HG03575 (cell line): ENCODE measurements around the gene RGS7BP.

Experiments used
- ATAC-seq: cut with Tn5 transposase; IDR thresholded peaks from one replicate; pipeline ENCODE4 v1.9.1; 2021; ENCODE audit not compliant: unreplicated experiment, insufficient number of reproducible peaks, low FRiP score; ENCODE audit errors: extremely low read depth

The RGS7BP gene

DNA sequence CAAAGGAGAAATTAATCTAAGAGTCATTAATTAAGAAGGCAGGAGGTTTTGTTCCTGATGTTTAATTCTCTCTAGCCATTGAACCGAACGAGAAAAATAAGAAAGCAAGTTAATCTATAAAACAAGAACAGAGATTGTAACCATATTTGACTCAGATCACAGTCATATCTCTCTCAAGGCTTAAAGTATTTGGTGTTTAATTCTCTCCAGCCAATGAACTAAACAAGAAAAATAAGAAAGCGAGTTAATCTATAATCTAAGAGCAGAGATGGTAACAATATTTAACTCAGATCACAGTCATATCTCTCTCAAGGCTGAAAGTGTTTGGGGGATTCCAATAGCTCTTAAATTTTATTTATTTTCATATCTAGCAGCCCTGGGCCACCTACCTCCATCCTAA lies 110.1 kb downstream of the RGS7BP start:
- ATAC-seq, result peak; percentile 43

DNA sequence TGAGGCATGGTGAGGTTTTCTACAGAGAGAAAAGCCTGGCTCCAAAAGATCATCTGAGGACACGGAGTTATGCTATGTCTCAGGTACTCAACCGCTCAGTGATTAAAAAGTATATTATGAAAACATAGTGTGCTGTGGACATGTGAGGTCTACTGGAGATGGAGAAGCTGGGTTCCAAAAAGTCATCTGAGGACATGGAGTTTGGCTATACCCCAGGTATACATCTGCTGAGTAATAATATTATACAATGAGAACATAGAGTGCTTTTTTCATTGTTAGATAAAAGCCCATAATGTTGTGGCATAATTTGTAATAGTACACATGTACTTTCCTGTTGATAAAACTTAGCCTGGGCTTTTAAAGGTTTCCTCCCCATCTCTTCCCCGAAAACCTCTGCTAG lies 113.8 kb downstream of the RGS7BP start:
- ATAC-seq, result no peak

DNA sequence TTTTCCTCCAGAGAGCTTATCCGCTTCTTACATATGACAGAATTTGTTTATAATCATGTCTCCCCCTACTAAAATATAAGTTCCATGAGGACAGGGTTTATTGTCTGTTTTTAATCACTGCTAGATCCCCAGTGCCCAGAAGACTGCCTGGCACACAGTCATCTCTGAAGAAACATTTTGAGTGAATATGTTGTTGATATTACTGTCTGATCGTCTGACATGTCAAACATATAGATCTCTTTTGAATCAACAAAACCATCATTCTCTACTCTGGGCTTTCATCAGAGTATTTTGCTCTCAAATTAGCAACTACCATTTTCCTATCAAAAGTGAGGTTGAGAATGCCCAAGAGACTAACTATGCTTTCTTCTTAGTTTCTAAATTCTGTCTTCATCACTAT lies 117.2 kb downstream of the RGS7BP start:
- no peak for ATAC-seq

DNA sequence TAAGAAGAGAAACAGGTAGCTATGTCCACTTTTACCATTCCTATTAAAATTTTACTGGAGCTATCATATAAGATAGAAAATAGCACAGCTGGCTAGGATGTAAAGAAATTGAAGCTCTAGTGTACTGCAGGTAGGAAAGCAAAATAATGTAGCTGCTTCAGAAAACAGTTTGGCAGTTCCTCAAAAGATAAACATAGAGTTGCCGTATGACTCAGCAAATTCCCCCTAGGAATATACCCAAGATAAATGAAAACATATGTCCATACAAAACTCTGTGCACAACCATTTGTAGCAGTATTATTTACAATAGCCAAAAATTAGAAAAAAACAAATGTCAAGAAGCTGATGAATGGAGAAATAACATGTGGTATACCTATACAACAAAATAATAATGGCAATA lies 119.9 kb downstream of the RGS7BP start:
- no peak for ATAC-seq

DNA sequence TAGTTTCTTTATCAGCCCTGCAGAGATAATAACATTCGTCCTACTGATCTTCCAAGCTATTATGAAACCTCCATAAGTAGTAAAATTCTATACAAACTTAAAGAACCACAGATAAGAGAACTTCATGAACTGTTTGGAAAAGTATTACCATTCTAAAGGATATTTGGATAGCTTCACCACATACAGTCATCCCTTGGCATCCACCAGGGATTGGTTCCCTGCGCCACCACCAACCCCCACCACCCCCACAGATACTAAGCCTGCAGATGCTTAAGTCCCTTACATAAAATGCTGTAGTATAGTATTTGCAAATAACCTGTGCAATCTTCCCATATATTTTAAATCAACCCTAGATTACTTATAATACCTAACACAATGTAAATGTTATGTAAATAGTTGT lies 123.1 kb downstream of the RGS7BP start:
- ATAC-seq, result no peak

DNA sequence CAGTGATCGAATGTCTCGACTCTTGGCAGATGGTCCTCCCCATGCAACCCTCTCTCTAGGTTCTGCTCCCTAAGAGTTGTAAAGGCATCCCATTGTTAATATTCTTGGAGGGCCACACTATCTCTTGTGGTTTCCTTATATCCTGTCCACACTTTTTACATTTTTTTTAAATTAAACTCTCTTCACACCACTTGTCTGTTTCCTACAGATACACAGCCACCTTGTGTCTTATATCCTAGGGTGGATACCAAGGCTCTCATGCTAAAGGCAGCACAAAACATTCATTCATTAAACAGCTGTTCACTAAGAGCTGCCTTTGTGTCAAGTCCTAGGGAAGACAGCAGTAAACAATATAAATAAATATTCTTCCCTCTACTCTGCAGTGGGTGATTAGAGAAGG lies 124.0 kb downstream of the RGS7BP start:
- no peak for ATAC-seq

DNA sequence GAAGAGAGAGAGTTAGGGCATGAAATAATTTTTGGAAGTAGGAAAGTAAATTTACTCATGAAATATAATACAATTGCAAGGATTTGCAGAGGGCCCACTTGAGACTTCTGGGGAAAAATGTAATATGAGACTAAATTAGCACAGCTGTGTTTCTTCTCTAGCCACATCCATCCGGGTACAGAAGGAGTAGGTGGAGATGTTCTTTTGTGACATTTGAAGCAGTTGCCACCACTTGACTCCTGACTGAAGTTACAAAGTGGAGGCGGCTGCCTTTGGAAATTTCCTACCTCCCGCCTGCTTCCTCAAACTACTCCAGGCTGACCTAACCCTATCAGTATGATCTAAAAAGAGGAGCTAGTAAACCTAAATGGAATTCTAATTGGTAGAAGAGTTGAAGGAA lies 126.4 kb downstream of the RGS7BP start:
- ATAC-seq, result no peak

DNA sequence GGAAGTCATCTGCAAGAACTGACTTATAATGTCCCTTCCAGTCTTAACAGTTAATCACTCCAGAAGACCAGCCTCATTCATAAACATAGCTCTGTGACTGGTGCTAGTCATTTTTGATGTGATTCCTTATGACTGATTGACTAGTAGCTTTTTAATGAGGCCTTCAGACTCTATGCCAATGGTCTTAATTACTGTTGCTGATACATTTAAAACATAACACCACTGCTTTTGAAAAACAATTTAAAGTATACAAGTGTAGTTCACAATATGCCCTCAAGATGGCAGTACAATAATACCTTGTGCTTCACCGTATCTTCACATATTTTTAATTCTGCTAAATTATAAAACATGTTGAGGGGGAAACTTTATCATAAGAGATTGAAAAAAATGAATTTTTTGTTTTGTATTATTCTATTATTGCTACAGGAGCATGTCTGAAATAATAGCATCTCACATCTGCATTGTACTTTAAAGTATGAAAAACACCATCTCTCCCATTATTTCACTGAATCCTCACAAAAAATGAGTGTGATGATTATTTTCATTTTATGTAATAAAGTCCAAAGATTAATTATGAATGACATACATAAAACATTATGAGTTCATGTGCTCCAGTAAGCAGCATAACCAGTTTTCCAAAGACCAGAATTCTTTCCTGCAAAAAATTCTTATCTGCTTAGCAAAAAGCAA lies 129.3 kb downstream of the RGS7BP start:
- no peak for ATAC-seq

DNA sequence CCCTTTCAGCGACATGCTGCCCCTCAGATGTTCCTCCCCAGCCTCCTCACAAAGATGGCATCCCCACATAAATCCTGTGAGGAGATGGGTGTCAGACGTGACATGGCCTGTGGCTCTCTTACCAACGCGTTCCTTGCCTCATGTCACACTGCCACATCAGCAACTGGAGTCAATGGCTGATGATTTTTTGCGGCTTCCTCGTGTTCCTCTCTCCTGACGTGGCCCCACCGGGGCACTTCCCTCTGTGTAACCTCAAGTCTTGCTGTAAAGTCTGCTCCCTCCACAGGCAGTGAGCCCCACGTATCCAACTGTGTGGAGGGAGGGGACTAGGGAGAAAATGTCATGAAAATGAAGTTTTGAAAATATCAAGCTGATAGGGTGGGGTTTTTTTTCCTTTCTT lies 131.3 kb downstream of the RGS7BP start:
- no peak for ATAC-seq

DNA sequence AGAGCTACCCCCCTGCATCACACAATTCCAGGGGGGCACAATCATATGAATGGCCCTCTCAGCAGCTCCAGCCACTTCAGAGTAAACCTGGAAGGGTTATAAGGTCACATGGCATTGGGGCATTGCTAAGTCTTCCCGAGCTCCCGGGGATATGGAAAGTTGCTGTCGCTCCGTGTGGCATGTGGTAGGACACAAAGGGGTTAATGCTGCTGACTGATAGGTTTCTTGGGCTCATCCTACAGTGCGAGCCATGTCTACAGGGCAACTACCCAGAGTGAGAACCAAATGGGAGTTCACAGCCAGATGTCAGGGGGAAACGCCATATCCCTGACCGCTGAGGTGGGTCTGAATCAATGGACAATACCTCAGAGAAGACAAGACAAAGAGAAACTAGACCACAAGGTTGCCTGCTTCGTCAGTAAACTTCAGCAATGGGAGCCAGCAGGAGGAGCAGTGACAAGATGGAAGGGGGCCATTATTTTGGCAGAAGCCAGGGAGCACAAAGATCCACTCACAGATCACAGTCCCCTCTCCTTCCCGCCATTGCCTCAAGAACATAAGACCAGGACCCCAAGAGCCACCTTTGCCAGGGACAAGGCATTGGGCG lies 132.1 kb downstream of the RGS7BP start:
- ATAC-seq, result no peak

DNA sequence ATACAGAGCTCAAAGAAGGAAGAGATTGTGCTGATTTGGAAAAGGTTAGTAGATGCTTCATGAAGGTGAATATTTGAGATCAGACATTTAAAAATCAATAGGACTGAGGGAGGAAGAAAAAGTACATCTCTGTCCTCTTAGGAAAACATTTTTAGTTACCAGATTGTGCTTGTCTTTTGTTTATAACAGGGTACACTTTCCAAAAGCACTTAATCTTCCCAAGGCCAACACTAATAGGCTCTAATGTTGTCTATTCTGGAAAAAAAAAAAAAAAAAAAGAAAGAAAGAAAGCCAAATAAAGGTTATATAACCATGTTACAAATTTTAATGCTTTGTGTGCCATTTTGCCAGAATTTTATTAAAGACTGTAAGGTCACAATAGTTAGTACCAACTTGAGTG lies 139.0 kb downstream of the RGS7BP start:
- no peak for ATAC-seq

DNA sequence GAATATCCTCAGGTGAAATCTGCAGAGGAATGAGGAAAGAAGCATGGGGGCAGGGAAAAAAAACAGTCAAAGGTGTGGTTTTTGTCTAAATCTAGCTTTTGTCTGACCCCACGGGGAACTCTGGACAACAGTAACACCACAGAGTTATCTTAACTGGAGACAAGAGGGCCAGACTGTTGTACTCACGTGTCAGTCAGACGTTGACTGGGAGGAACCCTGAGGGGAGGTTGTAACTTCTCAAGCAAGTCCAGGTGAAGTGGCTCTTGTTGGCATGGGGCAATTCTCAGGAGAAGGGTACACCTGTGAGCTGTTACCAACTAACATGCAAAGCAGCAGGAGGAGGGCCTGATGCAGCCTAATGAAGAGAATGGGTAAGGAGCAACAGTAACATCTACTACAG lies 140.4 kb downstream of the RGS7BP start:
- ATAC-seq, result no peak

DNA sequence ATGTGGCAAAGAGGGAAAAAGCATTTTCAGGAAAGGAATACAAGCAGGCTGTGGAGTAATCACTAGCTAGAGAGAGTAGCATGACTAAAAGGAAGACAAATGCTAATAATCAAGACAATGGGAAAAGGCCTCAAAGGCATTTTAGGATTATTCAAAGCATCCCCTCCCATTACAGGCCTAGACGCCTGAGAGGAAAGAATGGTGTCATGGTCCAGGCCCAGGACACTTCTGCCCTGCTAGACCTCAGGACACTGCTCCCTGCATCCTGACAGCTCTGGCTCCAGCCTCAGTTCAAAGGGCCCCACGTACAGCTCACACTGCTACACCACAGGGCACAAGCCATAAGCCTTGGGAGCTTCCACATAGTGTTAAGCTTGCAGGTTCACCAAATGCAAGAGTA lies 143.7 kb downstream of the RGS7BP start:
- no peak for ATAC-seq

DNA sequence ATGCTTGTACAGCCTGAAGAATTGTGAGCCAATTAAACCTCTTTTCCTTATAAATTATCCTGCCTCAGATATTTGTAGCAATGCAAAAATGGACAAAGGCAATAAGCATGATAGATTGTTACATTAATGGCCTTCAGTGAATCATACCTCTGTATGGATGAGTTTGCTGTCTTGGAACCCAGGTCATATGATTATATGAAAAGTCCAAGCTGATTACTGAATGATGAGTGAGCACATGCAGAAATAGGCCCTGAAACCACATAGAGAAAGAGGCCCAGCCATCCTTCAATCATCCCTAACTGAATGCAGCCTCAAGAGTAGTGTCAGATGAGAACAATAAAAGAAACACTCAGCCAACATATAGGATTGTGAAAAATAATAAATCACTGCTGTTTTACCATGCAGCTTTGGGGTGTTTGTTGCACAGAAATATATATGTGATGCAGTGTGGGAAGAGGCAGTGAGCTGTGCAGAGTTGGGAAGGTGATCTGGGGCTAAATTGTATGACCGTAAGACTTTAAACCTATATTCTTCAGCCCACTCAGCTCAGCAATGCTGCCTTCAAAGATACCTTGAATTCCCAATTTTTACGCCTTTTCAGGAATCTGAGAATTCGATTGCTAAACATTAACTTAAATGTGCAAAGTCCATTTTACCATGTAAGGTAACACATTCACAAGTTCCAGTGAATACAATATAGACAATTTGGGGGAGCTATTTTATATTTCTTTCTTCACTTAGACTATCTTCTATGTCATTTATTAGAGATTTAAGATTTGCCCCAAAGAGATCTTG lies 148.1 kb downstream of the RGS7BP start:
- no peak for ATAC-seq

DNA sequence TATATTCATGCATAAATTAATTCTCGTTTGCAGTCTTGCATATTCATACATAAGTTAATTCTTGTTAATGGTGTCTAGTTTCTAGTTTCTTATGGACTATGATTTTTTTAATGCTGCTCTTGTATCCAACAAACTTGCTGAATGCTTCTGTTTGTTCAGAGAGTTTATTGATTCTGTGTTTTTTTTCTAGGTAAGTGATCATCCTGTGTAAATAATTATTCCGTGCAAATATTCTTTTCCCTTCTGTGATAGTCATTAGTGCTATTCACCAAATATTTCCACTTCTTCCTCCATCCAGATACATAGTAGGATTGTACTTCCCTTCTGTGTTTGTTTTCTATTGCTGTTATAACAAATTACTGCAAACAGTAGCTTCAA lies 148.7 kb downstream of the RGS7BP start:
- ATAC-seq, result no peak

DNA sequence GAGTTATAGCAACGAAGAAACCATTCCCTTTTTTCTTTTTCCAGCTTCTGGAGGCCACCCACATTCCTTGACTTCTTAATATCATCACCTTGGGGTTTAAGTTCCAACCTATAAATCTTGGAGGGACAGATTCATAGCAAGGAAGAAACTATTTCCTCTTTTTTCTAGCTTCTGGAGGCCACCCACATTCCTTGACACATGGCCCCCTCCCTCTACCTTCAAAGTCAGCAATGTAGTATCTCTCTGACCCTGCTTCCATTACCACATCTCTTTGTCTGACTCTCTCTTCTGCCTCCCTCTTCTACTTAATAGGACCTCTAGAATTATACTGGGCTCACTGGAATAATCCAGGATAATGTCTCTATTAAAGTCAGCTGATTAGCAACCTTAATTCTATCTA lies 149.8 kb downstream of the RGS7BP start:
- ATAC-seq, result no peak

DNA sequence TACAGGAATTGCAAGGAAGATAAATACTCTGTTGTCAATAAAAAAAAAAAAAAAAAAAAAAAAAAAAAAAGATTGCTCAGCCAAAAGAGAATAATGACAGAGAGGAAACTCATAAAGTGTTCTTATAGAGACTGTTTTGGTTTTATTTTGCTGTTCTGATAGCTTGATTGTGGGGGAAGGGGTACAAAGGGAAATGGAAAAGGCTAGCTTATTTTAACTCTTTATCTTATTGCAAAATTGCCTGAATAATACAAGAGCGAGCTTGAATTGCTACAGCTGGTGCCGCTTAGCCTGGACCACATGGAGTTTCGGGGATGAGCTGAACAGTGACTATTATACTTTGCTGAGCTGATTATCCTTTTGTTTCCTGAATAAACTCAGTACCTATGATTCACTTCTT lies 153.5 kb downstream of the RGS7BP start:
- ATAC-seq, result no peak
